LNCaP clone FGC (cell line): Measurements from ENCODE around the gene ALDH18A1.

Experiments
- DNase-seq: peaks from one replicate; pipeline ENCODE4 v3.0.0-alpha.2; 2011; ENCODE audit warnings: low read depth
- H3K4me3 ChIP-seq: 2 replicates; pipeline ENCODE4 v1.5.1; 2011; ENCODE audit warnings: mild to moderate bottlenecking, low read depth, low read length, control low read depth
- TF ChIP-seq, protein P1 (sequence below): IDR thresholded peaks from 2 replicates; pipeline ENCODE4 v1.5.1; 2012; ENCODE audit warnings: mild to moderate bottlenecking; ENCODE audit not compliant: control insufficient read depth, insufficient read depth; ENCODE audit errors: extremely low read depth

ALDH18A1 gene

GRCh38 chr10:95559896-95560277 is 96.6 kb downstream of the ALDH18A1 start:
- no peak for DNase-seq
- no peak overlapping the region for H3K4me3 ChIP-seq
- TF ChIP-seq, protein P1, sequence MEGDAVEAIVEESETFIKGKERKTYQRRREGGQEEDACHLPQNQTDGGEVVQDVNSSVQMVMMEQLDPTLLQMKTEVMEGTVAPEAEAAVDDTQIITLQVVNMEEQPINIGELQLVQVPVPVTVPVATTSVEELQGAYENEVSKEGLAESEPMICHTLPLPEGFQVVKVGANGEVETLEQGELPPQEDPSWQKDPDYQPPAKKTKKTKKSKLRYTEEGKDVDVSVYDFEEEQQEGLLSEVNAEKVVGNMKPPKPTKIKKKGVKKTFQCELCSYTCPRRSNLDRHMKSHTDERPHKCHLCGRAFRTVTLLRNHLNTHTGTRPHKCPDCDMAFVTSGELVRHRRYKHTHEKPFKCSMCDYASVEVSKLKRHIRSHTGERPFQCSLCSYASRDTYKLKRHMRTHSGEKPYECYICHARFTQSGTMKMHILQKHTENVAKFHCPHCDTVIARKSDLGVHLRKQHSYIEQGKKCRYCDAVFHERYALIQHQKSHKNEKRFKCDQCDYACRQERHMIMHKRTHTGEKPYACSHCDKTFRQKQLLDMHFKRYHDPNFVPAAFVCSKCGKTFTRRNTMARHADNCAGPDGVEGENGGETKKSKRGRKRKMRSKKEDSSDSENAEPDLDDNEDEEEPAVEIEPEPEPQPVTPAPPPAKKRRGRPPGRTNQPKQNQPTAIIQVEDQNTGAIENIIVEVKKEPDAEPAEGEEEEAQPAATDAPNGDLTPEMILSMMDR = no peak

- DNase-seq = no peak
- no peak overlapping the region for H3K4me3 ChIP-seq
- TF ChIP-seq, protein P1 = no peak
These were observed 97.0 kb downstream of the ALDH18A1 start for GRCh38 chr10:95559471-95559870.

DNA sequence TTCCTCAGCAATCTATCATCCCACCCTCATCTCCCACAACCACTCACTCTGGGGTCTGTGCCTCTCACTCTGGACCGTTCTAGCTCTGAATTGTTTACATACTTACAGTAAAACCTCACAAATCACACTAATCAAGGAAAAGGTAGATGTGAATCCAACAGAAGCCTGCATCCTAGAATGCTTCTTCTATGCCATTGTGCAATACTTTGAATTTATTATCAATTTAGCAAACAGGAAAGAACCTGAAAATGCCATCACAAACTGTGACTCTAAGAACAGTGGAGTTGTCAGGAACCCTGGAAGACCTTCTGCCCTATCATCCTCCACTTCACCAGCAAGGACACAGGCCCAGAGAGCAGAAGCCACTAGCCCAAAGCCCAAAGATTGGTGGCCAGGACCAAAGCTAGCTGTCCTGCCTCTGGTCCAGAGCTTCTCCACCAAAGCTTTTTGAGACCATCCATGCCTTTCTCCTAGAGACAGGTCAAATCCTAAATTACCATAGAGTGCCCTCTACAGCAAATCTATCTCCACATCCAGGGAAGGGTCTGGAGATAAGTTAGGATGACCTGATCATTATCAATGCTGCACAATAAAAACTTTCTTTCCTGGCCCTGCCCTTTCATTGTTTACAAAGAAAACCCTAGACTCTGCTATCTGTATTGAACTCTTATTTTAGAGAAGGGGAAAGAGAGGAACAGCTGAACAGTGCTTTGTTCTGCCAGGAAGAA is 97.8 kb downstream of the ALDH18A1 start:
- TF ChIP-seq, protein P1 = no peak
- H3K4me3 ChIP-seq = no peak overlapping the region

DNA sequence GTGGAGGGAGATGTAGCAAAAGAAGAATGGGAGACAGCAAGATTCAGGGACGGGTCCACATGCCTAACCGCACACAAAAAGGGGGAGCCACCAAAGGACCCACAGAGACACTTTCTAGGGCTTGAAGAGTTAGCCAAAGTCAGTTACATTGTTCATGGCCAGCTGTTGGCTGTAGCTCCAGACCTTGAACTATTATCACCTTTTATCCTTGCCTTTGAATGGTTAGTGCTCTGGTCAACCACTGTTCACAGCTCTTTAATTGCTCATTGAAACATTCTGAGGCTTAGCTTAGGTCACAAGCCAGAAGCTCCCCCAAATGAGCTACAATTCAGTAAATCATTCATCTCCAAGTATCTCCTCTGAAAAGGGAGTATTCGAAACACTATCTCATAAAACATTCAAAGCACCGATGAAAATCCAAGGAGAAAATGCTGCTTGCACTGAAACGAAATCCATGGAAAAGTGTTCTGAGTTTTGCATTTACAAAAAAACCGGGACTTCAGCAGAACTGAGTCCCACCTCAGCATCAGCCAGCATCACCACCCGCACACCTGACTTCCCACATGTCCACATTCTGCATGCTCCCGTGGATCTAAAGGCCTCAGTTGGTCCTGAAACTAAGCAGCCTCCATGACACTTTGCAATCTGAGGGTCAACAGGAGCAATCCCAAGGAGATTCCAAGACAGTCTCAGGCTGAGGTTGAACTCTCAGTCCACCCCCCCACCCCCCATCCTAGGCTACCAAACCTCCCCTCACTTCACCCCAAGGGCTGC is 99.3 kb downstream of the ALDH18A1 start:
- H3K4me3 ChIP-seq = no peak overlapping the region
- no peak for DNase-seq
- TF ChIP-seq, protein P1 = no peak

More for the DNA sequence above, 97.8 kb downstream of the ALDH18A1 start:
- no peak for DNase-seq
